ENCODE data around the gene FHOD3.

Gene FHOD3

GRCh38 chr18:36828157-36828629 is 530.7 kb downstream of the FHOD3 start (continued):
- TF ChIP-seq ZNF280C (tag by site-specific recombination; IDR thresholded peaks at IDR 0.05) = no peak
- no peak for TF ChIP-seq ZNF302 (tag by site-specific recombination; IDR thresholded peaks at IDR 0.05; ENCODE audit: low read depth)
- no peak for TF ChIP-seq ZNF654 (tag by site-specific recombination; IDR thresholded peaks at IDR 0.05; ENCODE audit: low read depth)
- TF ChIP-seq BCL11A (tag by site-specific recombination; IDR thresholded peaks at IDR 0.05; ENCODE audit: low read depth) = no peak
- no peak for TF ChIP-seq ZNF146 (tag by site-specific recombination; IDR thresholded peaks at IDR 0.05)
- no peak for TF ChIP-seq ZNF626 (tag by site-specific recombination; IDR thresholded peaks at IDR 0.05)
- no peak for TF ChIP-seq ZNF623 (tag by site-specific recombination; IDR thresholded peaks at IDR 0.05)
- TF ChIP-seq ZNF174 (tag by site-specific recombination; IDR thresholded peaks at IDR 0.05) = no peak
- no peak for TF ChIP-seq ZBTB49 (tag by site-specific recombination; IDR thresholded peaks at IDR 0.05; ENCODE audit: low read depth)
- no peak for TF ChIP-seq KLF16 (tag by site-specific recombination; IDR thresholded peaks at IDR 0.05)
- no peak for TF ChIP-seq ZNF18 (tag by site-specific recombination; IDR thresholded peaks at IDR 0.05)
- no peak for TF ChIP-seq OSR2 (tag by site-specific recombination; IDR thresholded peaks at IDR 0.05)
- peak; percentile 77 for TF ChIP-seq ZNF398 (tag by site-specific recombination; IDR thresholded peaks at IDR 0.05)
- TF ChIP-seq ZNF501 (tag by site-specific recombination; IDR thresholded peaks at IDR 0.05) = no peak
- no peak for TF ChIP-seq SALL2 (tag by site-specific recombination; IDR thresholded peaks at IDR 0.05; ENCODE audit: borderline replicate concordance)
- TF ChIP-seq ZNF449 (tag by site-specific recombination; IDR thresholded peaks at IDR 0.05) = no peak
- TF ChIP-seq ZNF362 (tag by site-specific recombination; IDR thresholded peaks at IDR 0.05) = no peak
- TF ChIP-seq ZNF621 (tag by site-specific recombination; IDR thresholded peaks at IDR 0.05) = no peak
- no peak for TF ChIP-seq PRDM6 (tag by site-specific recombination; IDR thresholded peaks at IDR 0.05)
- 0 out of 2 replicates have a peak, but pooled peaks have one; percentile 83 for TF ChIP-seq ZNF777 (tag by site-specific recombination; IDR thresholded peaks at IDR 0.05; ENCODE audit: borderline replicate concordance)
- peak; percentile 57 for TF ChIP-seq PRDM1 (tag by site-specific recombination; IDR thresholded peaks at IDR 0.05)
- no peak for TF ChIP-seq ZNF274 (IDR thresholded peaks at IDR 0.05; ENCODE audit: low read length)
- no peak for TF ChIP-seq ZNF274 (tag by site-specific recombination; IDR thresholded peaks at IDR 0.05; ENCODE audit: borderline replicate concordance)
- no peak for TF ChIP-seq REST (tag by site-specific recombination; IDR thresholded peaks at IDR 0.05)
